Right lobe of liver (tissue), 4 donors: ENCODE results near the gene RPL18.

ENCODE experiments used
- POLR2A ChIP-seq: fragments of 450-650 bp; IDR thresholded peaks from one replicate; pipeline ENCODE4 v1.6.1; 2017; ENCODE audit warnings: antibody characterized with exemption, mild to moderate bottlenecking
- TF ChIP-seq, protein P1 (sequence below), 4 donors: fragments of 200-600 bp in 3 of 4; fragments of 450-650 bp in 1 of 4; IDR thresholded peaks; one replicate each; pipeline versions ENCODE4 v1.5.1 to v1.8.0; 2016 to 2022; ENCODE audit warnings: antibody characterized with exemption in 4 of 4, mild to moderate bottlenecking in 2 of 4
- donor health status: DM: no; HTN: no; CAD: no.
- donor health status: DM: no; HTN: no; CAD: no.
- donor health status: DM: no; HTN: yes; CAD: no.

DNA sequence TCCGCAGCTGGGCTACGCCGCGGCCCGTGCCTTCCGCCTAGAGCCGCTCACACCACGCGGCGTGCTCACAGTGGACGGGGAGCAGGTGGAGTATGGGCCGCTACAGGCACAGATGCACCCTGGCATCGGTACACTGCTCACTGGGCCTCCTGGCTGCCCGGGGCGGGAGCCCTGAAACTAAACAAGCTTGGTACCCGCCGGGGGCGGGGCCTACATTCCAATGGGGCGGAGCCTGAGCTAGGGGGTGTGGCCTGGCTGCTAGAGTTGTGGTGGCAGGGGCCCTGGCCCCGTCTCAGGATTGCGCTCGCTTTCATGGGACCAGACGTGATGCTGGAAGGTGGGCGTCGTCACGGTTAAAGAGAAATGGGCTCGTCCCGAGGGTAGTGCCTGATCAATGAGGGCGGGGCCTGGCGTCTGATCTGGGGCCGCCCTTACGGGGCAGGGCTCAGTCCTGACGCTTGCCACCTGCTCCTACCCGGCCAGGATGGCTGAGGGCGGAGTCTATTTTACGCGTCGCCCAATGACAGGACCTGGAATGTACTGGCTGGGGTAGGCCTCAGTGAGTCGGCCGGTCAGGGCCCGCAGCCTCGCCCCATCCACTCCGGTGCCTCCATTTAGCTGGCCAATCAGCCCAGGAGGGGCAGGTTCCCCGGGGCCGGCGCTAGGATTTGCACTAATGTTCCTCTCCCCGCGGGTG lies 10.8 kb upstream of the RPL18 start:
- TF ChIP-seq, protein P1, sequence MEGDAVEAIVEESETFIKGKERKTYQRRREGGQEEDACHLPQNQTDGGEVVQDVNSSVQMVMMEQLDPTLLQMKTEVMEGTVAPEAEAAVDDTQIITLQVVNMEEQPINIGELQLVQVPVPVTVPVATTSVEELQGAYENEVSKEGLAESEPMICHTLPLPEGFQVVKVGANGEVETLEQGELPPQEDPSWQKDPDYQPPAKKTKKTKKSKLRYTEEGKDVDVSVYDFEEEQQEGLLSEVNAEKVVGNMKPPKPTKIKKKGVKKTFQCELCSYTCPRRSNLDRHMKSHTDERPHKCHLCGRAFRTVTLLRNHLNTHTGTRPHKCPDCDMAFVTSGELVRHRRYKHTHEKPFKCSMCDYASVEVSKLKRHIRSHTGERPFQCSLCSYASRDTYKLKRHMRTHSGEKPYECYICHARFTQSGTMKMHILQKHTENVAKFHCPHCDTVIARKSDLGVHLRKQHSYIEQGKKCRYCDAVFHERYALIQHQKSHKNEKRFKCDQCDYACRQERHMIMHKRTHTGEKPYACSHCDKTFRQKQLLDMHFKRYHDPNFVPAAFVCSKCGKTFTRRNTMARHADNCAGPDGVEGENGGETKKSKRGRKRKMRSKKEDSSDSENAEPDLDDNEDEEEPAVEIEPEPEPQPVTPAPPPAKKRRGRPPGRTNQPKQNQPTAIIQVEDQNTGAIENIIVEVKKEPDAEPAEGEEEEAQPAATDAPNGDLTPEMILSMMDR (IDR thresholded peaks at IDR 0.05), result no peak
- no peak for TF ChIP-seq POLR2A
